IPS-NIHi7 (cell line): Measurements from ENCODE around the gene FLT1.
A peak's percentile ranks its signal among the peaks of the same experiment; 100 is the strongest.

ENCODE experiments used
- DNase-seq: peaks from one replicate; pipeline ENCODE4 v3.0.0; 2012; ENCODE audit warnings: mixed read lengths; ENCODE audit errors: extremely low spot score

FLT1 gene

DNA sequence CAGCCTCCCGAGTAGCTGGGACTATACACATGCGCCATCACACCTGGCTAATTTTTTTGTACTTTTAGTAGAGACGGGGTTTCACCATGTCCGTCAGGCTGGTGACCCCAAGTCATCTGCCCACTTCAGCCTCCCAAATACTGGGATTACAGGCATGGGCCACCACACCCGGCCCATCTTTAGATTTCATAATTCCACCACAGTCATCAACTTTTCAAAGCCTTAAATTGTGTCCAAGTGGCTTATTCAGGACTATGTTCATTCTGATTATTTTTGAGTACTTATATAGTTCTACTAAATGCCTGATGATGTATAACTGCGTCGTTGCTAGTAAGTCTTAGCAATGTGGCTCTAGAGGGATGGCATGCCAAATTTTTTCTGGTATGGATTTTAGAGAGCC is 36.9 kb downstream of the FLT1 start:
- DNase-seq = no peak

GRCh38 chr13:28457521-28457920 is 37.4 kb downstream of the FLT1 start:
- DNase-seq = no peak

GRCh38 chr13:28455580-28456194 is 39.2 kb downstream of the FLT1 start:
- DNase-seq = no peak

GRCh38 chr13:28452755-28453154 is 42.2 kb downstream of the FLT1 start:
- no peak for DNase-seq

DNA sequence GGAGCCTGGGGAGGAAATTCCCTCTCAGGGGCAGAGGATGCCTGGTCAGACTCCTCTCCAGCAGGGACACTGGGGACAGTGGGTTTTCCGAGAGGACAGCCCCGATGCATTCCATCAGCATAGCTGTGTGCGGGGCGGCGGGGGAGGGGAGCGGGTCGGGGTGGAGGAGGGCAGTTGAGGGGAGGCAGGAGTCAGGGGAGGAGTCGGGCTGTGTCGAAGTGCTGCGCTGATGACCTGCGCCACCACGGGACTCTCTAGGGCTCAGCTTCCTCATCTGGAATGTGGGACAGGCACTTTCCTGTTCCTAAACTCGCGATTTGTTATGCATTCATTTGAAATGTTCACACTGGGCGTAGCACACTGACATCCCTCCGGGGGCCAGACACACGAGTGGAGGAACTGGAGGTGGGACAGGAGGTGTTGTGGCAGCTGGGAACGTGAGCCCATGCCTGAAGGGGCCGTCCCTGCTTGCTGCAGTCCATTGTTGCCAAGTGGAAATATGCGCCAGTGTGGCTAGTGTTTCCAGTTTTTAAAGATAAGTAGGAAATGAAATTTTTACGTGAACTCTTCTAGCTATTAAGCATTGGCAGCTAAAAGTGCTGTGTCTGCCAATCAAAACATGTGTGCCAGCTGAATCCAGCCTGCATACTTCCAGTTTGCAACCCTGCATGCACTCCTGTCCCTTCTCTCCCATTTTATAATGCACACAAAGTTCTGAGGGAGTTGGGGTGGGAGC is 43.3 kb downstream of the FLT1 start:
- DNase-seq = peak; percentile 37

DNA sequence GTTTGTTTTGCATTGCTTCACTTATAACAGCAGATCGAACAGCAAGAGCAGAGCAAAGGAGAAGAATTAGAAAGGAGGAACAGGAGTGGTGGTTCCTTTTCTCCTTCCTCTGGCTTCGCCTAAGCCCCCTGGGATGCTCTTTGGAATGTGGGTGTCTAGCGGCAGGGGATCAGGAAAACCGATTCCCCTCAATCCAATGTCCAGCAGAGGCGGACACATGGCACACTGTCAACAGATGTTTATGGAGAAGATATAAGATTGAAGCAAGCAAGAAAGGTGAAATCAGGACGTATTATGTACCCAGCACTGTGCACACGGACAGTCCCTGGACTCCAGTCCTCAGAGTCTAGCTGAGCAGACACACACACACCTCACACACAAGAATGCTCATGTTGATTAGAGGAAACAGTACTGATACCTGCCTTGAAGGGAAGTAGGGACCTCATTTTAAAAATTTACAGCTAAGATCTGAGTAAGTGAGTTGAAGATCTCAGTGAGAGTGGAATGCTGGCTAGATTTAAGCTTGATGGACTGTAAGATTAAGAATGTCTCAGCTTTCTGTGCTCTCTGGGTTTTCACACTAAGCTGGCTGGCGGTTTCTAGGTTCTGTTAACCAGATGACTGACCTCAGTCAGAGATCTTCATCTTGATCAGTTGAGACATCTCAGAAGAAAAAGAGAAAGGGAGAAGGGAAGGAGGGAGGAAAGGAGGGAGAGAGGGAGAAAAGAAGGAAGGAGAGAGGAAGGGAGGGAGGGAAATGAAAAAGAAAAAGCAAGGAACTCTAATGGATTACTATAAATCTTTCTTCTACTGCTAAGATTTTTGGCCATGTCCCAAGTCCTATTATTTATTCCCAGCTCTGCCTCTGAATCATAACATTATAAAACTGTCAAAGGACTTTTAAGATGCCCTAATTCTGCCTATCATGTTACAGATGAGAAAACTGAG is 44.8 kb downstream of the FLT1 start:
- DNase-seq = no peak

- no peak for DNase-seq
These were observed 46.1 kb downstream of the FLT1 start for GRCh38 chr13:28448651-28449358.

DNA sequence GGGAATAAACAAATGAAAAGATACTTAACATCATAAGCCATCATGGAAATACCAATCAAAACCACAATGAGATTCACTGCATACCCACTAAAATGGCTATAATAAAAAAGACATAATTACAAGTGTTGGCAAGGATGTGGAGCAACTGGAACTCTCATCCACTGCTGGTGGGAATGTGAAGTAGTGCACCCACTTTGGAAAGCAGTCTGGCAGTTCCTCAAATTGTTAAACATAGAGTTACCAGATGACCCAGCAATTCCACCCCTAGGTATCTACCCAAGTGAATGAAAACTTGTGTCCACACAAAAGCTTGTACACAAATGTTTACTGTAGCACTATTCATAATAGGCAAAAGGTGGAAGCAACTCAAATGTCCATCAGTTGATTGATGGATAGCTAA is 46.9 kb downstream of the FLT1 start:
- no peak for DNase-seq

DNA sequence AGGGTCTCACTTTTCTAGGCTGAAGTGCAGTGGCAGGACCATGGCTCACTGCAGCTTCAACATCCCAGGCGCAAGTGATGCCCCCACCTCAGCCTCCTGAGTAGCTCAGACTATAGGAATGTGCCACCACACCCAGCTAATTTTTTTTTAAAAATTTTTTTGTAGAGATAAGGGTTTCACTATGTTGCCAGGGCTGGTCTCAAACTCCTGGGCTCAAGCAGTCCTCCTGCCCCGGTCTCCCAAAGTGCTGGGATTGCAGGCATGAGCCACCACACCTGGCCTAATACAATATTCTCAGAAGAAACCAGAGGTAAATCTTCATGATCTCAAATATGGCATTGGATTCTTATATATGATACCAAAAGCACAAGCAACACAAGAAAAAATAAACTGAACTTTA is 47.7 kb downstream of the FLT1 start:
- no peak for DNase-seq

- no peak for DNase-seq
These were observed 52.1 kb downstream of the FLT1 start for GRCh38 chr13:28442839-28443238.

- DNase-seq = no peak
These were observed 53.4 kb downstream of the FLT1 start for GRCh38 chr13:28441529-28441928.

- no peak for DNase-seq
These were observed 54.0 kb downstream of the FLT1 start for GRCh38 chr13:28440774-28441504.

DNA sequence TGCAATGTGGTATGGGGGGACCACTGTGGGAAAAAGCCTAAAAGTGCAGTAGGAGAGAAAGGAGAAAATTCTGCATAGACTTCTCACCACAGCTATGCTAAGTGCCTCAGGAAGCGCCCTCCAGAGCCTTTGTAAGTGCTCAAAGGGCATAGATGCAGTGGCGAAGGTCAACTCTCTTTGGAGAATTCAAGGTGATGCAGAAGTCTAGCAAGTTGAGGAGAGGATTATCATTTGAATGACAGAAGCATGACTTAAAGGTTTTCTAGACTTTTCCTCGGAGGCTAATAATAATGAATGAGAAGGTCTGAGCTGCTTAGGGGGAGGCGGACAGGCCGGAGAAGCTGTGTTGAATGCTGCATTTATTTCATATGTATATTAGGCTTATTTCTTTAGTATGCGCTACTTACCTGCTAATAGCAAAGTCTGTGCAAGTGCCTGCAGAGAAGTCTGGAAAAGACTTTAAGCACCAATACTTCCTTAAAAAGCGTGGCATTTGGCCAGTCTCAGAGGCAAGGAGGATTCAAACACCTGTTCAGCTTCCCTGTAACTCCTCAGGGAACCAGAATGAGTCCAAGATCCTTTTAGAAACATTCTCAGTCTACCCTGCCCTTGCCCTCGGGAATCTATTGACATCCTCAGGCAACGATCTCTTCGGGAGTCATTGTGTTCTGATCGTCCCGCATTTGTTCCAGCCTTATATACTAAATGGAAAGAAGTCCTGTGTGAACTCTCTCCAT is 56.2 kb downstream of the FLT1 start:
- DNase-seq = peak; percentile 44

- DNase-seq = no peak
These were observed 56.9 kb downstream of the FLT1 start for GRCh38 chr13:28438067-28438466.

- DNase-seq = no peak
These were observed 59.0 kb downstream of the FLT1 start for GRCh38 chr13:28435917-28436316.

- no peak for DNase-seq
These were observed 60.0 kb downstream of the FLT1 start for GRCh38 chr13:28434926-28435325.

DNA sequence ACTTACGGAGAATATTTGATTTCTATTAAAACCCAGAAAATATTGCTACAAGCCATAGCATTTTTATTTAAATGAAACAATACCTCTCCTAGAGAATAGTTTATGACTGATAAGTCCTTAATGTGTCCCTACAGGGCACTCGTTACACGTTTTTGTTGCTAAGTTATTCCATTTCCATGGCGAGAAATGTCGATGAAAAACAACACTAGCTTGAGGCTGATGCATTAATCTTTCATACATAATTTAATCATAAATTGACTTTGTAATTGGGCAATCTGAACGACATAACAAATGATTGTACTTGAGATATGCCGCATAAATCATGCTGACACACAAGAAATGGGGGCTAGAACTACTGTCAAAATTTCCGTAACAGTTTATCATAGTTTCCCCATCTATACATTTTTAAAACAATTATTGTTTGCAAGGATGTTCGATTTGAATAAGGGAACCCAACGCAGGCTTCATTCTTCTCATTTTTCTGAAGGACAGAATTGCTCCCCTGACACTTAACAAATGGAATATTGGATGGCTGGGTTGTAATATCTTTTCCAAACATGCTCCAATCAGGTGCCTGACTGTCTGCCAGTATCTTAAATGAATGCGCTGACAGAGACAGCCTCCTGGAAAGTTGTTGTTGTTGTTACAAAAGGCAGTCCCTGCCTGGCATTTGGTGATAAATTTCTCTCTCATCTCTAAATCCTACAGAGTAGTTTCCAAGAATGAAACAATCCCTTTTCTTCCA is 61.9 kb downstream of the FLT1 start:
- no peak for DNase-seq

GRCh38 chr13:28429685-28430290 is 65.1 kb downstream of the FLT1 start:
- peak; percentile 36 for DNase-seq

DNA sequence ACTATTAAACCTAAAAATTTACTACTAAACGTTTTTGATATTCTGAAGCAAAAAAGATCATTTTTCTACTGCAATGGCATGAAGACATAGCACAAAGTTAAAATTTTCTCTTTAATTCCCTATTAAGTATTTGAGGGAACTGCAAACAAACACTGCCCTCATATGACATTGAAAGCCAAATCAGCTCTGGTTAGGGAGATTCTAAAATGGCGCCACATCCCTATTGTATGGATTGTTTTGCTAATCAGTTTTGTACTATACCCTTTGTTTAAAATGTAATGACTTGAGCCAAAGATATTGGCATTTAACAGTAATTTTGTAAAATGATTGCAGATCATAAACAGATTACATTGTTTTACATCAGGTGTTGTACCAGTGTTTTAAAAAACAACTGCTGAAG is 65.8 kb downstream of the FLT1 start:
- DNase-seq = no peak
